Stimulated activated CD8-positive, alpha-beta memory T cell treated with anti-CD3 and anti-CD28 coated beads, Interleukin-15, amount 100 ng/mL, for 1 hour (primary cell): ENCODE data around the gene UNCX.
"Not testable (repeated sequence)": the region's sequence is repeated elsewhere in the genome, so short reads cannot be mapped to it uniquely, and the experiment has no call there.

Experiments used
- DNase-seq: peaks from one replicate; pipeline ENCODE4 v3.0.0-alpha.2; 2020; ENCODE audit warnings: low read depth

The UNCX gene

GRCh38 chr7:1278543-1278942, 45.9 kb downstream of the UNCX start:
- DNase-seq: no peak

GRCh38 chr7:1279041-1279440, 46.4 kb downstream of the UNCX start:
- DNase-seq: no peak

GRCh38 chr7:1279895-1280294, 47.2 kb downstream of the UNCX start:
- not testable (repeated sequence) for DNase-seq

- no peak for DNase-seq
Measured at GRCh38 chr7:1281068-1281467, 48.4 kb downstream of the UNCX start.

GRCh38 chr7:1282679-1283078, 50.0 kb downstream of the UNCX start:
- DNase-seq: no peak

GRCh38 chr7:1283337-1283736, 50.7 kb downstream of the UNCX start:
- no peak for DNase-seq

GRCh38 chr7:1283941-1284742, 51.5 kb downstream of the UNCX start:
- no peak for DNase-seq

DNA sequence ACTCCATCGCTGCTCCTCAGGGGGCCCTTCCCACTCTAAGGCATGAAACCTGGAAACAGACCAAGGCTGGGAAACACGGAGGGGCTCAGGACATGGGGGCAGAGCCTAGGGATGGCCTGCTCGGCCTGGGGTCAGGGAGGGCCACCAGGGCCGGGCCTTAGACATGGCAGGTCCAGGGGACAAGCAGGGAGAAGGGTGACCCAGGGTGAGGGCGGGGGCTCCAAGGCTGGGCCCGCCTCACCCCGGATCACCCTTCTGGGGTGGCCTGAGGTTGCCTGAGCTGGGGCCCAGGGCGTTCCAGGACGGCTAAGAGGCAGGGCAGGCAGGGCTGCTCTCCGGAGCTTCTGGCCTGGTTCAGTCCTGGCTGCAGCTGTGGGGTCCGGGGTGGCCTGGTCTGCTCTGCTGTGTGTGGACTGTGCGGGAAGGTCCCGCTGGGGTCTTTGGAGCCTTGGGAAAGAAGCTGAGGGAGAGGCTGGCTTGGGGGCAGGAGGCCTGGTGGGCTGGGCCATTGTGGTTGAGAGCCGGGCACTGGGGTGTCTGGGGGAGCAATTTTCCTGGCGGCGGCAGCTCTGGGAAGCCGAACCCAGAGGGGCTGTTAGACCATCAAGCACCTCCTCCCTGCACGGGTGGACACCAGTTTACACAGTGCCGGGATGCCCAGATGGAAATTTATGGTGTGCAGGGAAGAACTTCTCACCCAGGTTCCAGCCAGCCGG, 52.2 kb downstream of the UNCX start:
- DNase-seq: no peak

- no peak for DNase-seq
Measured at GRCh38 chr7:1285556-1286301, 53.1 kb downstream of the UNCX start.
